Vagina (tissue), 1 donor: ENCODE data around the gene GPR158. TPM values are rescaled to one million over a fixed set of nuclear protein-coding genes. Genes with fewer than 3 reads are reported as not detected.

ENCODE experiments used
- small RNA-seq: library from RNA; depleted of rRNA; stranded (forward); fragments of <200 nt; gene quantifications from one replicate; pipeline ENCODE3, GENCODE V24; 2016
- total RNA-seq: library from RNA; depleted of rRNA; stranded (reverse); fragments of >200 nt; gene quantifications from one replicate; pipeline ENCODE4 v1.2.3, GENCODE V29; 2016

Gene GPR158
- total RNA-seq, 1 donor from 2014 or later: 0.49 TPM

Small RNA genes within 50 kb of the gene (small RNA-seq; reads per million reads assigned to genes)
- not detected for gene RN7SKP220

Other genes with a start within 250 kb of the GPR158 start
- 7.6 TPM for gene PRTFDC1, start 222.4 kb upstream of the GPR158 start, total RNA-seq
- gene ENKUR, start 158.8 kb upstream of the GPR158 start, total RNA-seq: not detected
- gene THNSL1, start 158.4 kb upstream of the GPR158 start, total RNA-seq: 2.0 TPM